22Rv1 (cell line): ENCODE data around the gene SPTAN1.

Experiments
- CTCF ChIP-seq: fragments of 450-650 bp; IDR thresholded peaks from 2 replicates; pipeline ENCODE4 v1.5.1; 2017; ENCODE audit warnings: mild to moderate bottlenecking
- ZFX ChIP-seq: fragments of 450-650 bp; IDR thresholded peaks from 2 replicates; pipeline ENCODE4 v1.6.1; 2017; ENCODE audit warnings: antibody characterized with exemption, borderline replicate concordance

GRCh38 chr9:128677794-128678193 is 125.4 kb downstream of the SPTAN1 start:
- TF ChIP-seq CTCF (no peak), ZFX (no peak)
